Calu3 (cell line): Measurements from ENCODE around the gene SULT4A1. TPM values are rescaled to one million over a fixed set of nuclear protein-coding genes. Genes with fewer than 3 reads are reported as not detected.

Source experiments
- BruUV-seq: library from RNA; stranded (reverse); fragments of 400-500 nt; replicated peaks from 2 replicates; lab custom pipeline; 2021; lab: Mats Ljungman, UMichigan
- CTCF ChIA-PET: fragments of 300-600 bp; sonication (Branson Sonifier 250); formaldehyde crosslinking; loops from one replicate; lab custom pipeline; 2022; ENCODE audit warnings: antibody characterized with exemption; lab: Charles Lee
- DNase-seq: peaks from one replicate; pipeline ENCODE4 v3.0.0; 2022
- H3K27ac Mint-ChIP-seq: one replicate; pipeline ENCODE4 v1.8.0; 2022; ENCODE audit warnings: mixed read lengths; ENCODE audit not compliant: unreplicated experiment
- H3K27me3 Mint-ChIP-seq: one replicate; pipeline ENCODE4 v1.8.0; 2022; ENCODE audit warnings: mixed read lengths; ENCODE audit not compliant: unreplicated experiment
- H3K36me3 Mint-ChIP-seq: one replicate; pipeline ENCODE4 v1.8.0; 2022; ENCODE audit warnings: mild to moderate bottlenecking, moderate library complexity, mixed read lengths; ENCODE audit not compliant: insufficient read depth, unreplicated experiment
- H3K4me1 Mint-ChIP-seq: one replicate; pipeline ENCODE4 v1.8.0; 2022; ENCODE audit warnings: mild to moderate bottlenecking, low read depth, mixed read lengths; ENCODE audit not compliant: unreplicated experiment
- H3K4me3 Mint-ChIP-seq: one replicate; pipeline ENCODE4 v1.8.0; 2022; ENCODE audit warnings: mild to moderate bottlenecking, low read depth, moderate library complexity, mixed read lengths; ENCODE audit not compliant: unreplicated experiment
- H3K9me3 Mint-ChIP-seq: one replicate; pipeline ENCODE4 v1.8.0; 2022; ENCODE audit warnings: low read depth, mixed read lengths; ENCODE audit not compliant: unreplicated experiment
- CTCF ChIP-seq: fragments of 200-600 bp; IDR thresholded peaks from one replicate; pipeline ENCODE4 v1.8.0; 2022; ENCODE audit warnings: antibody characterized with exemption; ENCODE audit not compliant: unreplicated experiment
- intact Hi-C: fragments of 100-400 bp; cut with micrococcal nuclease; formaldehyde crosslinking; loops from one replicate; pipeline ENCODE4 v1.10.0; 2022; ENCODE audit not compliant: unreplicated experiment
- total RNA-seq: library from RNA; stranded (reverse); gene quantifications from 2 replicates; pipeline ENCODE4 v1.2.3, GENCODE V29; 2022

Gene SULT4A1
- total RNA-seq, 1 experiment from 2014 or later: 9.1 TPM

GRCh38 chr22:43802897-43803495, 59.3 kb downstream of the SULT4A1 start:
- TF ChIP-seq CTCF: no peak
- Mint-ChIP-seq H3K36me3 (no peaks in the 10 kb centered on the region), H3K9me3 (no peaks in the 10 kb centered on the region), H3K4me1 (no peaks in the 10 kb centered on the region), H3K27ac (no peak overlapping the region), H3K4me3 (no peak overlapping the region), H3K27me3 (peaks cover 30% of the 10 kb centered on the region)
- BruUV-seq: no TSS peak
- no peak for DNase-seq
- intact Hi-C loops: no loop called here
- CTCF ChIA-PET: interaction anchor here (0.6 to 0.7 kb wide), 2 partner anchors 23 to 78 kb away, joined by 3 to 9 read pairs; no protein-coding TSS in a partner anchor

GRCh38 chr22:43800970-43801369, 61.3 kb downstream of the SULT4A1 start:
- H3K36me3 Mint-ChIP-seq: no peaks in the 10 kb centered on the region
- intact Hi-C loops: no loop called here
- no peak overlapping the region for H3K27ac Mint-ChIP-seq
- CTCF ChIA-PET: no interaction called here
- no peak overlapping the region for H3K4me3 Mint-ChIP-seq
- no TSS peak for BruUV-seq
- no peaks in the 10 kb centered on the region for H3K9me3 Mint-ChIP-seq
- TF ChIP-seq CTCF: no peak
- DNase-seq: no peak
- peaks cover 30% of the 10 kb centered on the region for H3K27me3 Mint-ChIP-seq
- H3K4me1 Mint-ChIP-seq: no peaks in the 10 kb centered on the region

GRCh38 chr22:43798492-43798891, 63.8 kb downstream of the SULT4A1 start:
- H3K4me1 Mint-ChIP-seq: no peaks in the 10 kb centered on the region
- intact Hi-C loops: no loop called here
- CTCF ChIA-PET: no interaction called here
- peaks cover 15% of the 10 kb centered on the region for H3K27me3 Mint-ChIP-seq
- no peak overlapping the region for H3K4me3 Mint-ChIP-seq
- no peak for DNase-seq
- no peaks in the 10 kb centered on the region for H3K36me3 Mint-ChIP-seq
- BruUV-seq: no TSS peak
- no peaks in the 10 kb centered on the region for H3K9me3 Mint-ChIP-seq
- no peak overlapping the region for H3K27ac Mint-ChIP-seq
- TF ChIP-seq CTCF: no peak

GRCh38 chr22:43796567-43796966, 65.7 kb downstream of the SULT4A1 start:
- TF ChIP-seq CTCF: no peak
- intact Hi-C loops: no loop called here
- H3K27me3 Mint-ChIP-seq: peaks cover 14% of the 10 kb centered on the region
- no peaks in the 10 kb centered on the region for H3K4me1 Mint-ChIP-seq
- no TSS peak for BruUV-seq
- DNase-seq: no peak
- CTCF ChIA-PET: interaction anchor here (1.2 kb wide), 1 partner anchor 15 kb away, joined by 4 read pairs; the partner anchor contains the start of gene EFCAB6
- H3K4me3 Mint-ChIP-seq: no peak overlapping the region
- H3K27ac Mint-ChIP-seq: no peak overlapping the region
- H3K36me3 Mint-ChIP-seq: no peaks in the 10 kb centered on the region
- H3K9me3 Mint-ChIP-seq: no peaks in the 10 kb centered on the region
